SK-N-SH (cell line): ENCODE measurements around the gene TRAPPC12. TPM values are rescaled to one million over a fixed set of nuclear protein-coding genes. Genes with fewer than 3 reads are reported as not detected.
"Not testable (repeated sequence)": the region's sequence is repeated elsewhere in the genome, so short reads cannot be mapped to it uniquely, and the experiment has no call there.

Source experiments
- CTCF ChIA-PET: fragments of 300-600, 350-600 bp; formaldehyde crosslinking; extraction: SDS; loops from one replicate; lab custom pipeline; 2021; lab: Yijun Ruan, JAX
- POLR2A ChIA-PET: fragments of 350-600 bp; sonication (Branson Sonifier 250); formaldehyde crosslinking; extraction: SDS; loops from one replicate; lab custom pipeline; 2020; ENCODE audit warnings: antibody characterized with exemption, inconsistent platforms; lab: Yijun Ruan, JAX
- DNase-seq: peaks from one replicate; pipeline ENCODE4 v3.0.0; 2012
- H2AFZ ChIP-seq: fragments of 200-600 bp; sonication (generic); 2 replicates; pipeline ENCODE4 v1.8.1; 2016; ENCODE audit warnings: antibody characterized with exemption, mild to moderate bottlenecking, low read depth
- H3F3A ChIP-seq: fragments of 200-600 bp; sonication (generic); replicated peaks from 2 replicates; pipeline ENCODE3; 2016; ENCODE audit warnings: antibody characterized with exemption, mild to moderate bottlenecking; ENCODE audit not compliant: insufficient read depth
- H3K27ac ChIP-seq, 2 experiments: fragments of 200-500 bp in 1 of 2; fragments of 200-600 bp in 1 of 2; sonication (Bioruptor generic) in 1 of 2; sonication (generic), shearing (Covaris generic) in 1 of 2; 2 replicates each; pipeline versions ENCODE4 v1.5.1 to v1.6.1; 2014 to 2016; ENCODE audit warnings: low read depth in 2 of 2, inconsistent platforms in 1 of 2, low read length in 1 of 2, mild to moderate bottlenecking in 1 of 2, mixed read lengths in 1 of 2
- H3K27me3 ChIP-seq: fragments of 200-600 bp; sonication (generic), shearing (Covaris generic); 2 replicates; pipeline ENCODE4 v1.6.1; 2016; ENCODE audit warnings: mixed run types; ENCODE audit not compliant: insufficient read depth
- H3K36me3 ChIP-seq, 2 experiments: fragments of 200-500 bp in 1 of 2; fragments of 200-600 bp in 1 of 2; sonication (Bioruptor generic) in 1 of 2; sonication (generic) in 1 of 2; replicated peaks in 1 of 2; 2 replicates each; pipeline versions ENCODE3 to v1.5.1; 2014 to 2016; ENCODE audit warnings: low read length in 1 of 2, mild to moderate bottlenecking in 1 of 2; ENCODE audit not compliant: insufficient read depth in 2 of 2, control insufficient read depth in 1 of 2
- H3K4me1 ChIP-seq, 2 experiments: fragments of 200-500 bp in 1 of 2; fragments of 200-600 bp in 1 of 2; sonication (Bioruptor generic) in 1 of 2; sonication (generic), shearing (Covaris generic) in 1 of 2; 2 replicates each; pipeline versions ENCODE4 v1.5.1 to v1.6.1; 2014 to 2016; ENCODE audit warnings: low read depth in 1 of 2, low read length in 1 of 2, mixed run types in 1 of 2; ENCODE audit not compliant: insufficient read depth in 2 of 2, control insufficient read depth in 1 of 2
- H3K4me2 ChIP-seq: fragments of 200-600 bp; sonication (generic), shearing (Covaris generic); 2 replicates; pipeline ENCODE4 v1.6.1; 2017; ENCODE audit warnings: mixed run types
- H3K4me3 ChIP-seq, 2 experiments: fragments of 200-500 bp in 1 of 2; fragments of 200-600 bp in 1 of 2; sonication (Bioruptor generic) in 1 of 2; sonication (generic), shearing (Covaris generic) in 1 of 2; 2 replicates each; pipeline versions ENCODE4 v1.5.1 to v1.8.1; 2014 to 2016; ENCODE audit warnings: low read depth in 2 of 2, inconsistent platforms in 1 of 2, low read length in 1 of 2, mild to moderate bottlenecking in 1 of 2, mixed read lengths in 1 of 2, moderate library complexity in 1 of 2
- H3K79me2 ChIP-seq: fragments of 200-600 bp; sonication (generic); 2 replicates; pipeline ENCODE4 v1.8.1; 2017; ENCODE audit warnings: mild to moderate bottlenecking; ENCODE audit not compliant: insufficient read depth
- H3K9ac ChIP-seq: fragments of 200-600 bp; sonication (generic); 2 replicates; pipeline ENCODE4 v1.6.1; 2017; ENCODE audit warnings: mixed run types
- H3K9me2 ChIP-seq: fragments of 200-600 bp; sonication (generic); 2 replicates; pipeline ENCODE4 v1.6.1; 2017; ENCODE audit warnings: mixed run types
- H3K9me3 ChIP-seq: fragments of 200-600 bp; sonication (generic); 2 replicates; pipeline ENCODE4 v1.6.1; 2017; ENCODE audit warnings: mixed run types, mild to moderate bottlenecking, moderate library complexity
- H4K20me1 ChIP-seq: fragments of 200-600 bp; sonication (generic); 2 replicates; pipeline ENCODE4 v1.6.1; 2017; ENCODE audit warnings: mild to moderate bottlenecking, mixed run types; ENCODE audit not compliant: insufficient read depth
- EZH2phosphoT487 ChIP-seq: fragments of 200-600 bp; sonication (generic); IDR thresholded peaks from 2 replicates; pipeline ENCODE4 v1.6.1; 2017; ENCODE audit warnings: low read depth, mixed run types, mild to moderate bottlenecking, antibody characterized with exemption, moderate library complexity, borderline replicate concordance
- FOXM1 ChIP-seq: IDR thresholded peaks from 2 replicates; pipeline ENCODE4 v1.4.0; 2012; ENCODE audit warnings: low read depth, mild to moderate bottlenecking
- IRF3 ChIP-seq: fragments of 150-350 bp; IDR thresholded peaks from 2 replicates; pipeline ENCODE4 v1.6.1; 2016; ENCODE audit warnings: mild to moderate bottlenecking, low read depth, low read length
- JUND ChIP-seq: IDR thresholded peaks from 2 replicates; pipeline ENCODE4 v1.4.0; 2012
- MAX ChIP-seq: IDR thresholded peaks from 2 replicates; pipeline ENCODE4 v1.4.0; 2012; ENCODE audit warnings: low read depth
- MXI1 ChIP-seq: IDR thresholded peaks from 2 replicates; pipeline ENCODE4 v1.6.1; 2012; ENCODE audit warnings: mild to moderate bottlenecking, low read depth, low read length, improper control_type of control experiment
- NFIC ChIP-seq: IDR thresholded peaks from 2 replicates; pipeline ENCODE4 v1.4.0; 2012; ENCODE audit warnings: borderline replicate concordance
- NRF1 ChIP-seq: IDR thresholded peaks from 2 replicates; pipeline ENCODE4 v1.6.1; 2012; ENCODE audit warnings: low read depth, mild to moderate bottlenecking, low read length
- PBX3 ChIP-seq: IDR thresholded peaks from 2 replicates; pipeline ENCODE4; 2012
- POLR2AphosphoS5 ChIP-seq: IDR thresholded peaks from 2 replicates; pipeline ENCODE4 v1.6.1; 2012; ENCODE audit warnings: low read depth, low read length
- RCOR1 ChIP-seq: fragments of 150-350 bp; IDR thresholded peaks from 2 replicates; pipeline ENCODE4 v1.6.1; 2017; ENCODE audit warnings: antibody characterized with exemption, low read length
- TAF1 ChIP-seq: IDR thresholded peaks from 2 replicates; pipeline ENCODE4 v1.6.1; 2012; ENCODE audit warnings: low read depth, mild to moderate bottlenecking, low read length, moderate library complexity, borderline replicate concordance
- USF1 ChIP-seq: IDR thresholded peaks from 2 replicates; pipeline ENCODE4 v1.4.0; 2012; ENCODE audit warnings: low read depth, borderline replicate concordance
- USF2 ChIP-seq: fragments of 150-350 bp; IDR thresholded peaks from 2 replicates; pipeline ENCODE4 v1.6.1; 2017; ENCODE audit warnings: antibody characterized with exemption, low read length, low read depth, borderline replicate concordance
- WGBS: methylation state at CpG from one replicate; pipeline ENCODE4 v1.1.6; 2017; ENCODE audit warnings: low lambda C conversion rate; 5-methylcytosine and 5-hydroxymethylcytosine counted together
- polyA plus RNA-seq, 3 experiments: library from polyadenylated mRNA; depleted of rRNA; stranded (reverse); fragments of >200 nt; gene quantifications; 2 replicates each; pipeline ENCODE4 v1.2.3, GENCODE V29; 2012

TRAPPC12 gene
- polyA plus RNA-seq, 1 of the 3 experiments (the other 2 are of a cell fraction), result 83.3 TPM

- H4K20me1 ChIP-seq, result no peaks in the 10 kb centered on the region
- CTCF ChIA-PET, result interaction anchor here (1.2 to 1.5 kb wide), 3 partner anchors 9 to 30 kb away, joined by 3 to 5 read pairs (median 3); no protein-coding TSS in a partner anchor
- POLR2A ChIA-PET, result no interaction called here
- no peak overlapping the region for H3K4me2 ChIP-seq
- peaks cover under 1 to 3% of the 10 kb centered on the region in 2 experiments for H3K36me3 ChIP-seq
- H3K79me2 ChIP-seq, result no peaks in the 10 kb centered on the region
- peaks cover 4% of the 10 kb centered on the region for H3F3A ChIP-seq
- H3K9me3 ChIP-seq, result no peaks in the 10 kb centered on the region
- H3K27me3 ChIP-seq, result no peaks in the 10 kb centered on the region
- H3K9me2 ChIP-seq, result no peaks in the 10 kb centered on the region
- H3K4me3 ChIP-seq, result no peak overlapping the region
- H2AFZ ChIP-seq, result no peak overlapping the region
- DNase-seq, result peak; percentile 18
- no peak for TF ChIP-seq NFIC
- no peak for TF ChIP-seq NRF1
- no peak for TF ChIP-seq EZH2phosphoT487
- no peak for TF ChIP-seq IRF3
- no peak for TF ChIP-seq USF1
- TF ChIP-seq JUND, result no peak
- no peak for TF ChIP-seq POLR2AphosphoS5
- TF ChIP-seq TAF1, result no peak
- no peak for TF ChIP-seq USF2
- TF ChIP-seq PBX3, result no peak
- no peak for TF ChIP-seq FOXM1
- TF ChIP-seq RCOR1, result no peak
- TF ChIP-seq MXI1, result no peak
- no peak for TF ChIP-seq MAX
- TF ChIP-seq, all 33 proteins: peak for 0
- 86% methylated on average over 14 of the region's 17 CpGs for WGBS
- H3K4me1 ChIP-seq, result peaks cover 0 to 9% of the 10 kb centered on the region in 2 experiments; a peak in 1 of 4 replicates
- no peak overlapping the region for H3K27ac ChIP-seq
- H3K9ac ChIP-seq, result no peak overlapping the region
Measured at GRCh38 chr2:3491716-3492474, 112.4 kb downstream of the TRAPPC12 start.

GRCh38 chr2:3492475-3492787 lies 112.9 kb downstream of the TRAPPC12 start:
- H3K27me3 ChIP-seq, H3K9ac ChIP-seq, H3K79me2 ChIP-seq, DNase-seq, H3K27ac ChIP-seq, H3K36me3 ChIP-seq, H3K9me3 ChIP-seq, H3K4me1 ChIP-seq, H4K20me1 ChIP-seq, H2AFZ ChIP-seq, H3F3A ChIP-seq, H3K4me3 ChIP-seq, POLR2A ChIA-PET, H3K9me2 ChIP-seq, H3K4me2 ChIP-seq: not testable (repeated sequence)
- WGBS, result 87% methylated on average over 11 of the region's 12 CpGs
- CTCF ChIA-PET, result interaction anchor here (1.2 to 1.5 kb wide), 2 partner anchors 10 to 30 kb away, joined by 3 to 5 read pairs; no protein-coding TSS in a partner anchor
